HG02840 (cell line): ENCODE results near the gene PMVK.
"Not testable (repeated sequence)": the region's sequence is repeated elsewhere in the genome, so short reads cannot be mapped to it uniquely, and the experiment has no call there.

Experiments
- ATAC-seq: cut with Tn5 transposase; IDR thresholded peaks from one replicate; pipeline ENCODE4 v1.9.1; 2021; ENCODE audit warnings: mild to moderate bottlenecking, moderate library complexity, moderate number of reproducible peaks; ENCODE audit not compliant: unreplicated experiment, low FRiP score

The PMVK gene

GRCh38 chr1:154925335-154926170 lies 11.0 kb downstream of the PMVK start:
- ATAC-seq, result no peak

- no peak for ATAC-seq
These were observed 12.8 kb downstream of the PMVK start for GRCh38 chr1:154923695-154924094.

- ATAC-seq, result no peak
These were observed 23.2 kb downstream of the PMVK start for GRCh38 chr1:154913273-154913672.

GRCh38 chr1:154912755-154913154 lies 23.8 kb downstream of the PMVK start:
- ATAC-seq, result no peak

GRCh38 chr1:154911691-154912550 lies 24.6 kb downstream of the PMVK start:
- ATAC-seq, result no peak

GRCh38 chr1:154910851-154911250 lies 25.7 kb downstream of the PMVK start:
- ATAC-seq, result no peak

GRCh38 chr1:154908937-154909336 lies 27.6 kb downstream of the PMVK start:
- ATAC-seq, result no peak

GRCh38 chr1:154908129-154908528 lies 28.4 kb downstream of the PMVK start:
- ATAC-seq, result not testable (repeated sequence)

- no peak for ATAC-seq
These were observed 29.9 kb downstream of the PMVK start for GRCh38 chr1:154906621-154907081.

GRCh38 chr1:154902938-154903566 lies 33.5 kb downstream of the PMVK start:
- ATAC-seq, result no peak

GRCh38 chr1:154901591-154901990 lies 34.9 kb downstream of the PMVK start:
- no peak for ATAC-seq

- no peak for ATAC-seq
These were observed 37.5 kb downstream of the PMVK start for GRCh38 chr1:154899041-154899440.

- ATAC-seq, result no peak
These were observed 39.7 kb downstream of the PMVK start for GRCh38 chr1:154896771-154897286.

- no peak for ATAC-seq
These were observed 40.7 kb downstream of the PMVK start for GRCh38 chr1:154895798-154896197.

GRCh38 chr1:154891452-154891851 lies 45.1 kb downstream of the PMVK start:
- ATAC-seq, result no peak

GRCh38 chr1:154888757-154889156 lies 47.8 kb downstream of the PMVK start:
- no peak for ATAC-seq

GRCh38 chr1:154886281-154887015 lies 50.1 kb downstream of the PMVK start:
- no peak for ATAC-seq

GRCh38 chr1:154884869-154885701 lies 51.4 kb downstream of the PMVK start:
- ATAC-seq, result no peak
